NCI-H146 treated with DMSO at 0.1 percent for 48 hours (cell line): ENCODE results near the gene LIM2.
A peak's percentile ranks its signal among the peaks of the same experiment; 100 is the strongest.

Source experiments
- DNase-seq: peaks from one replicate; lab custom pipeline; 2025; ENCODE audit not compliant: unreplicated experiment; lab: John Stamatoyannopoulos, UW

Gene LIM2

GRCh38 chr19:51366389-51367254 lies 21.2 kb downstream of the LIM2 start:
- peak; percentile 45 for DNase-seq

- no peak for DNase-seq
Measured at GRCh38 chr19:51365965-51366388, 21.8 kb downstream of the LIM2 start, which contains the start of gene ETFB. Gene ETFB, minus strand, starts transcription at chr19:51366388. Its CDS starts 62 bp downstream, at chr19:51366326.

GRCh38 chr19:51365211-51365964 lies 22.4 kb downstream of the LIM2 start:
- no peak for DNase-seq

- DNase-seq: no peak
Measured at GRCh38 chr19:51364200-51365106, 23.3 kb downstream of the LIM2 start.

GRCh38 chr19:51361239-51361638 lies 26.5 kb downstream of the LIM2 start:
- no peak for DNase-seq

GRCh38 chr19:51359294-51359693 lies 28.5 kb downstream of the LIM2 start:
- no peak for DNase-seq

- DNase-seq: no peak
Measured at GRCh38 chr19:51357952-51358351, 29.8 kb downstream of the LIM2 start.

GRCh38 chr19:51356159-51356801 lies 31.5 kb downstream of the LIM2 start:
- no peak for DNase-seq

- no peak for DNase-seq
Measured at GRCh38 chr19:51354742-51355148, 33.0 kb downstream of the LIM2 start.

- DNase-seq: no peak
Measured at GRCh38 chr19:51354103-51354741, 33.6 kb downstream of the LIM2 start.

GRCh38 chr19:51352783-51353360 lies 34.9 kb downstream of the LIM2 start:
- no peak for DNase-seq

GRCh38 chr19:51351266-51351990 lies 36.3 kb downstream of the LIM2 start:
- DNase-seq: no peak

GRCh38 chr19:51347209-51347928 lies 40.4 kb downstream of the LIM2 start:
- DNase-seq: no peak

GRCh38 chr19:51346742-51347141 lies 41.0 kb downstream of the LIM2 start:
- DNase-seq: no peak

- no peak for DNase-seq
Measured at GRCh38 chr19:51345076-51345620, 42.6 kb downstream of the LIM2 start.

GRCh38 chr19:51342631-51343569 lies 44.9 kb downstream of the LIM2 start:
- DNase-seq: no peak

- no peak for DNase-seq
Measured at GRCh38 chr19:51341976-51342580, 45.7 kb downstream of the LIM2 start, which contains the start of gene VSIG10L. Gene VSIG10L, minus strand, starts transcription at chr19:51342139. Its CDS starts 15 bp downstream, at chr19:51342124.
